Esophagus squamous epithelium (tissue), 5 donors: ENCODE results near the gene CDO1. TPM values are rescaled to one million over a fixed set of nuclear protein-coding genes. Genes with fewer than 3 reads are reported as not detected.
A peak's percentile ranks its signal among the peaks of the same experiment; 100 is the strongest.

ENCODE experiments used
- DNase-seq: peaks from one replicate; lab custom pipeline; 2025; lab: John Stamatoyannopoulos, UW
- H3K27ac ChIP-seq, 4 donors: fragments of 200-600 bp; sonication (generic); one replicate each; pipeline ENCODE4 v1.5.1; 2016 to 2019; ENCODE audit warnings: mild to moderate bottlenecking in 1 of 4
- H3K27me3 ChIP-seq, 4 donors: fragments of 200-600 bp; sonication (generic); 1 replicate in 3 of 4; 2 replicates in 1 of 4; pipeline versions ENCODE4 v1.5.1 to v1.6.0; 2017 to 2021; ENCODE audit warnings: antibody characterized with exemption in 1 of 4
- H3K36me3 ChIP-seq, 3 donors: fragments of 200-600 bp; sonication (generic); one replicate each; pipeline ENCODE4 v1.5.1; 2016 to 2019
- H3K4me1 ChIP-seq, 3 donors: fragments of 200-600 bp; sonication (generic); one replicate each; pipeline ENCODE4 v1.5.1; 2017 to 2019
- H3K4me3 ChIP-seq, 4 donors: fragments of 200-600 bp; sonication (generic); 1 replicate in 3 of 4; 2 replicates in 1 of 4; pipeline ENCODE4 v1.5.1; 2016 to 2019; ENCODE audit warnings: mild to moderate bottlenecking in 2 of 4, moderate library complexity in 1 of 4
- H3K9me3 ChIP-seq, 3 donors: fragments of 200-600 bp; sonication (generic); one replicate each; pipeline ENCODE4 v1.5.1; 2016 to 2019
- POLR2A ChIP-seq, 4 donors: fragments of 450-650 bp; IDR thresholded peaks; one replicate each; pipeline ENCODE4 v1.6.1; 2017; ENCODE audit warnings: antibody characterized with exemption in 4 of 4, mild to moderate bottlenecking in 4 of 4, moderate library complexity in 3 of 4
- WGBS, 2 donors: methylation state at CpG; one replicate each; pipeline ENCODE4 v1.1.5; 2018; 5-methylcytosine and 5-hydroxymethylcytosine counted together
- intact Hi-C: fragments of 100-400 bp; cut with DNase I; formaldehyde crosslinking; loops from one replicate; pipeline ENCODE4 v1.15.0; 2022
- total RNA-seq, 4 donors: library from RNA; depleted of rRNA; stranded (reverse); fragments of >200 nt; gene quantifications; one replicate each; pipeline ENCODE4 v1.1.0, GENCODE V29; 2016
- TF ChIP-seq, protein P1 (sequence below), 6 experiments: fragments of 450-650 bp in 4 of 6; fragments of 200-600 bp in 2 of 6; sonication (generic) in 2 of 6; IDR thresholded peaks; one replicate each; pipeline ENCODE4 v1.5.1; 2016 to 2019; ENCODE audit warnings: antibody characterized with exemption in 6 of 6, mild to moderate bottlenecking in 4 of 6, moderate library complexity in 4 of 6
- donor health status: DM: yes; HTN: yes; CAD: no.

Gene CDO1
- total RNA-seq, 4 donors from 2014 or later: 0.75 to 6.7 (median 5.7) TPM; not detected in 1

DNA sequence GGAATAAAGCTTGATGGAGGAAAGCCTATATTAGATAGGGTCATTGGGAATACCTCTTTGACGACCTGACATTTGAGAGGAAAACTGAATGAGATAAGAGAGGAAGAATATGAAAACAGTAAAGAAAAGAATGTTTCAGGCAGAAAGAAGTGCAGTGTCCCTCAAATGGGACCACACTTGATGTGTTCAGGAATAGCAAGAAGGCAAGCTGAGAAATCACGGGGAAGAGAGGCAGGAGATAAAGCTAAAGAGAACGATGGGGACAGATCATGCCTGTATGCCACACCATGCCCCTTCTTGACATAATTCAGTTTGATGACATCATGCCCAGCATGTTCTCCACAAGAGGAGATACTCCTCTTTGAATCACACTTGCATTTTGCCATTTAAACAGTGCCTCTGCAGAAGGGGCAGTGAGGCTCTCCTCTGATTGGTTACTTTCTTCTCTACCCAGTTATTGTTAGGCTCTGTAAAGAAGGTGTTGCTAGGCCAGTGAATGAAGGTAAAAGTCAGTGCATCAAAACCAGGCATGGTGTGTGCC lies 32.9 kb upstream of the CDO1 start:
- intact Hi-C loops: no loop called here
- no peak overlapping the region for H3K27ac ChIP-seq
- peaks cover 0 to 49% (median 15%) of the 10 kb centered on the region in 3 donors for H3K4me1 ChIP-seq
- no peak for DNase-seq
- TF ChIP-seq POLR2A (IDR thresholded peaks at IDR 0.05): no peak
- TF ChIP-seq, protein P1, sequence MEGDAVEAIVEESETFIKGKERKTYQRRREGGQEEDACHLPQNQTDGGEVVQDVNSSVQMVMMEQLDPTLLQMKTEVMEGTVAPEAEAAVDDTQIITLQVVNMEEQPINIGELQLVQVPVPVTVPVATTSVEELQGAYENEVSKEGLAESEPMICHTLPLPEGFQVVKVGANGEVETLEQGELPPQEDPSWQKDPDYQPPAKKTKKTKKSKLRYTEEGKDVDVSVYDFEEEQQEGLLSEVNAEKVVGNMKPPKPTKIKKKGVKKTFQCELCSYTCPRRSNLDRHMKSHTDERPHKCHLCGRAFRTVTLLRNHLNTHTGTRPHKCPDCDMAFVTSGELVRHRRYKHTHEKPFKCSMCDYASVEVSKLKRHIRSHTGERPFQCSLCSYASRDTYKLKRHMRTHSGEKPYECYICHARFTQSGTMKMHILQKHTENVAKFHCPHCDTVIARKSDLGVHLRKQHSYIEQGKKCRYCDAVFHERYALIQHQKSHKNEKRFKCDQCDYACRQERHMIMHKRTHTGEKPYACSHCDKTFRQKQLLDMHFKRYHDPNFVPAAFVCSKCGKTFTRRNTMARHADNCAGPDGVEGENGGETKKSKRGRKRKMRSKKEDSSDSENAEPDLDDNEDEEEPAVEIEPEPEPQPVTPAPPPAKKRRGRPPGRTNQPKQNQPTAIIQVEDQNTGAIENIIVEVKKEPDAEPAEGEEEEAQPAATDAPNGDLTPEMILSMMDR (IDR thresholded peaks at IDR 0.05): no peak
- H3K4me3 ChIP-seq: no peak overlapping the region
- no peaks in the 10 kb centered on the region for H3K9me3 ChIP-seq
- no peaks in the 10 kb centered on the region for H3K36me3 ChIP-seq
- H3K27me3 ChIP-seq: no peaks in the 10 kb centered on the region
- WGBS, 2 donors: 95 to 97% methylated on average over 3 of the region's 3 CpGs

DNA sequence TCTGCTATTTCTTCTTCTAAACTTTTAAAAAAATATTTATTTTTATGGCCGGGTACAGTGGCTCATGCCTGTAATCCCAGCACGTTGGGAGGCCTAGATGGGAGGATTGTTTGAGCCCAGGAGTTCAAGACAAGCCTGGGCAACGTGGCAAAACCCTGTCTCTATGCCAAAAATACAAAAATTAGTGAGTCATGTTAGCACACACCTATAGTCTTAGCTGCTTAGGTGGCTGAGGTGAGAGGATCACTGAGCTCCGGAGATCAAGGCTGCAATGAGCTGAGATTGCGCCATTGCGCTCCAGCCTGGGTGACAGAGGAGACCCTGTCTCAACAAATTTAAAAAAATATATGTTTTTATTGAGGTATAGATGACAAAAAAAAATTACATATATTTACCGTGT lies 30.8 kb upstream of the CDO1 start:
- Histone ChIP-seq H3K27ac (no peak overlapping the region), H3K36me3 (no peaks in the 10 kb centered on the region), H3K4me3 (no peak overlapping the region), H3K4me1 (peaks cover 0 to 66% (median 29%) of the 10 kb centered on the region in 3 donors), H3K27me3 (no peaks in the 10 kb centered on the region), H3K9me3 (no peaks in the 10 kb centered on the region)
- TF ChIP-seq POLR2A (IDR thresholded peaks at IDR 0.05): no peak
- TF ChIP-seq, protein P1 (IDR thresholded peaks at IDR 0.05): no peak
- DNase-seq: no peak
- 52 to 56% methylated on average over 7 of the region's 7 CpGs for WGBS, 2 donors
- intact Hi-C loops: no loop called here

DNA sequence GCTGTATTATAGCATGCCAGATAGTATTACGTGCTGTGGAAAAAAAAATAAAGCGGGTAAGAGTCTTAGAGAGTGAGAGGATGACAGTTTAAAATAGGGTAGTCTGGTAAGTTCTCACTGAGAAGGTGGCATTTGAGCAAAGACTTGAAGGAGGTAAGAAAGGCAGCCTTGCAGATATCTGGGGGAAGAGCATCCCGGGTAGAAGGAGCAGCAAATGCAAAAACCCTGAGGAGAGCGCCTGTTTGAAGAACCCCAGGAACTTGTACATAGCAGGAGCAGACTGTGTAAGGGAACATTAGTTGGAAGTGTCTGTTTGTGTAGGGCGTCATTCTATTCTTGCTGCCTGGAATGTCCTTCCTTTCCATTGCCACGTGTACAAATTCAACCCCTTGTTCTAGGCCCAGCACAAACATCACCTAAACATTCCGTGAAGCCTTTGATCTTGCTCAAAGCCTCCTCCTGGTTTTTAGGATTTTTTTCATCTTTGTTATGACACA lies 27.9 kb upstream of the CDO1 start:
- H3K4me1 ChIP-seq: peaks cover 12 to 64% (median 36%) of the 10 kb centered on the region in 3 donors
- no peaks in the 10 kb centered on the region for H3K27me3 ChIP-seq
- 63 to 71% methylated on average over 7 of the region's 7 CpGs for WGBS, 2 donors
- H3K36me3 ChIP-seq: no peaks in the 10 kb centered on the region
- H3K9me3 ChIP-seq: no peaks in the 10 kb centered on the region
- H3K27ac ChIP-seq: peak overlapping the region in 1 of 4 donors; percentile 49
- no peak for DNase-seq
- intact Hi-C loops: no loop called here
- no peak overlapping the region for H3K4me3 ChIP-seq
- TF ChIP-seq, protein P1 (IDR thresholded peaks at IDR 0.05): no peak
- TF ChIP-seq POLR2A (IDR thresholded peaks at IDR 0.05): no peak

DNA sequence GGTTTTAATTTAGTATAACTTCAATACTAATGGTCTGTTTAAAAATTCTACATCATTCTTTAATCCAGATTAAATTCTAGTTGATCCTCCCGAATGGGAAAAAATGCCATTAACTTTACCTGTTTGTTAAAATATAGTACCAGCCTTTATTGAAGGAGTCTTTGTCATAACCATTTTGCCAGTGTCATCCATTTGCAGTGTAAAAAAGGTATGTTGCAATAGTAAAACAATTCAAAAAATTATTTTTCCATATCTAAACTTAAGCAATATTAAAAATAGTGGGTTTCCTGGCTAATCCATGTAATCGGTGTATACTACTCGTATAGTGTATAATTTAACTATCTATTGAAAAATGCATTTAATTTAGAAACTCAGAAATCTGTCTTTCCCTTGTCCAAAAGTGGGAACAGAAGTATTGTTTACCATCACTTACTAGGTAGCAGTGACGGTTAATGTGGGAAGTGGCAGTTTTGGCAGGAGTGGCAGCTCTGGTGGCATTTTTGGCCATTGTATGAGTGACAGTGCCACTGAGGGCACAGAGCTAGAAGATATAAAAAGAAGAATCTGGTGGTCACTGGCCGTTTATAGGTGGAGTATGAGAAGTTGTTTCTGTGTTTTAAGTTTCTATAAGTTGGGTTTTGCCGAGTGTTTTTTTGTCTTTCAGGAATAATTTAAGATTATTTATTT lies 27.1 kb upstream of the CDO1 start:
- TF ChIP-seq, protein P1 (IDR thresholded peaks at IDR 0.05): no peak
- no peak for TF ChIP-seq POLR2A (IDR thresholded peaks at IDR 0.05)
- intact Hi-C loops: no loop called here
- Histone ChIP-seq H3K9me3 (no peaks in the 10 kb centered on the region), H3K27me3 (no peaks in the 10 kb centered on the region), H3K36me3 (no peaks in the 10 kb centered on the region), H3K4me3 (peak overlapping the region in 3 of 4 donors; percentile 92 to 94 (median 92)), H3K4me1 (peaks cover 20 to 72% (median 39%) of the 10 kb centered on the region in 3 donors), H3K27ac (no peak overlapping the region)
- no peak for DNase-seq
- 61 to 67% methylated on average over 6 of the region's 6 CpGs for WGBS, 2 donors

DNA sequence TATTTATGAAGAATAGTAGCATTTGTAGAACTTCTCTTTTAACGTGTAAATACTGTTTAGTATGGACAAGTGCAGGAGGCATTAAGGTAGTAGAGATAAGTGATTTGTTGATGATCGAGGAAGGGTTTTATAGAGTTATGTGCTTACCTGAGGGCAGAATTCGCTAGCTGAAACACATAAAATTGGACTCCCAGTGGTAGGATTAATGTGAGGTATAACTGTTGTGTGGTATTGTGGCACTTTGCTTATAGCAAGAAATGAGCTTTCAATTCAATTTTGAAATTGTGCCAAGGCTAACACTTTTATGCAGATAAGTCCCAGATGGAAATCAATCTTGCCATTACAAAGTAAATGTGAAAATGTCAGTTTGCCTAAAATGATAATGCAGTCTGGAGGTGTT lies 26.5 kb upstream of the CDO1 start:
- H3K27ac ChIP-seq: peak overlapping the region in 3 of 4 donors; percentile 97 to 98 (median 97)
- 9 to 10% methylated on average over 3 of the region's 3 CpGs for WGBS, 2 donors
- no peaks in the 10 kb centered on the region for H3K9me3 ChIP-seq
- peak overlapping the region; percentile 92 to 98 (median 93) for H3K4me3 ChIP-seq
- peaks cover 0 to 3% (median 0%) of the 10 kb centered on the region in 3 donors for H3K36me3 ChIP-seq
- no peak for TF ChIP-seq POLR2A (IDR thresholded peaks at IDR 0.05)
- TF ChIP-seq, protein P1 (IDR thresholded peaks at IDR 0.05): no peak
- peaks cover 20 to 79% (median 41%) of the 10 kb centered on the region in 3 donors for H3K4me1 ChIP-seq
- no peaks in the 10 kb centered on the region for H3K27me3 ChIP-seq
- no peak for DNase-seq
- intact Hi-C loops: no loop called here
